ENCODE measurements around the gene CDH23. TPM values are rescaled to one million over a fixed set of nuclear protein-coding genes. Genes with fewer than 3 reads are reported as not detected.

Gene CDH23
- total and polyA plus RNA-seq, 9 of the 15 experiments (the other 6 are each of a cell fraction or from before 2014, with no cell fraction given), result 0.18 to 1.2 (median 0.47) TPM

GRCh38 chr10:71692598-71693306 lies 296.0 kb downstream of the CDH23 start:
- Histone ChIP-seq H3K4me2 (ENCODE audit: insufficient read depth, low read length) (no peak overlapping the region), H3K36me3 (ENCODE audit: control insufficient read depth, insufficient read depth, low read length) (no peaks in the 10 kb centered on the region), H4K20me1 (replicated peaks; ENCODE audit: control insufficient read depth, insufficient read depth, low read length) (no peaks in the 10 kb centered on the region), H3K9ac (ENCODE audit: insufficient read depth in 1 of 2, low read depth in 2 of 2, low read length in 2 of 2) (peak overlapping the region in 1 of 2 experiments; percentile 49; a peak in 1 of 4 replicates), H3K27me3 (ENCODE audit: control insufficient read depth in 2 of 2, insufficient read depth in 2 of 2, low read length in 2 of 2) (no peaks in the 10 kb centered on the region), H3K4me3 (no peak overlapping the region), H2AFZ (ENCODE audit: low read depth, low read length) (0 out of 2 replicates have a peak overlapping the region, but pooled peaks have one; percentile 28), H3K9me1 (ENCODE audit: control insufficient read depth, insufficient read depth, low read length) (no peaks in the 10 kb centered on the region), H3K27ac (ENCODE audit: extremely low read depth, low read depth, low read length) (no peak overlapping the region), H3K79me2 (ENCODE audit: control insufficient read depth, insufficient read depth, low read length) (no peaks in the 10 kb centered on the region), H3K9me3 (replicated peaks; ENCODE audit: control insufficient read depth, insufficient read depth, low read depth, low read length) (peaks cover 3% of the 10 kb centered on the region; the same call in 1 of the 2 replicates), H3K4me1 (replicated peaks in 1 of 2; ENCODE audit: control insufficient read depth in 2 of 2, insufficient read depth in 2 of 2, low read length in 2 of 2) (peaks cover 9 to 41% of the 10 kb centered on the region in 2 experiments)
- no peak for FAIRE-seq
- no peak for ATAC-seq
- ChIA-PET CTCF (ENCODE audit: low intra/inter-chr PET ratio) (interaction anchor here (0.6 kb wide), 1 partner anchor 379 kb away, joined by 3 read pairs; no protein-coding TSS in a partner anchor), POLR2A (interaction anchor here (0.7 to 1.1 kb wide), 3 partner anchors 9 to 77 kb away, joined by 3 to 4 read pairs (median 3); no protein-coding TSS in a partner anchor)
- BruUV-seq (replicated peaks), result no TSS peak
- 36% methylated on average over 7 of the region's 7 CpGs for WGBS (ENCODE audit: insufficient coverage, low coverage, missing lambda C conversion rate)
- intact Hi-C loops (cut with micrococcal nuclease), result no loop called here
- in situ Hi-C loops (cut with MboI), result no loop called here
- DNase-seq (ENCODE audit: extremely low read depth in 1 of 4, low spot score in 3 of 4), result no peak
- peak; percentile 87 for TF ChIP-seq RBM25 (IDR thresholded peaks at IDR 0.05; ENCODE audit: low read depth, low read length, severe bottlenecking)
- TF ChIP-seq, protein P1, sequence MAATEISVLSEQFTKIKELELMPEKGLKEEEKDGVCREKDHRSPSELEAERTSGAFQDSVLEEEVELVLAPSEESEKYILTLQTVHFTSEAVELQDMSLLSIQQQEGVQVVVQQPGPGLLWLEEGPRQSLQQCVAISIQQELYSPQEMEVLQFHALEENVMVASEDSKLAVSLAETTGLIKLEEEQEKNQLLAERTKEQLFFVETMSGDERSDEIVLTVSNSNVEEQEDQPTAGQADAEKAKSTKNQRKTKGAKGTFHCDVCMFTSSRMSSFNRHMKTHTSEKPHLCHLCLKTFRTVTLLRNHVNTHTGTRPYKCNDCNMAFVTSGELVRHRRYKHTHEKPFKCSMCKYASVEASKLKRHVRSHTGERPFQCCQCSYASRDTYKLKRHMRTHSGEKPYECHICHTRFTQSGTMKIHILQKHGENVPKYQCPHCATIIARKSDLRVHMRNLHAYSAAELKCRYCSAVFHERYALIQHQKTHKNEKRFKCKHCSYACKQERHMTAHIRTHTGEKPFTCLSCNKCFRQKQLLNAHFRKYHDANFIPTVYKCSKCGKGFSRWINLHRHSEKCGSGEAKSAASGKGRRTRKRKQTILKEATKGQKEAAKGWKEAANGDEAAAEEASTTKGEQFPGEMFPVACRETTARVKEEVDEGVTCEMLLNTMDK (IDR thresholded peaks at IDR 0.05; ENCODE audit: borderline replicate concordance, insufficient read depth, low read depth, low read length, poor library complexity, severe bottlenecking), result no peak
- TF ChIP-seq ZFP36 (IDR thresholded peaks at IDR 0.05; ENCODE audit: low read depth, low read length, partially characterized antibody), result peak; percentile 77
- TF ChIP-seq ZMIZ1 (IDR thresholded peaks at IDR 0.05; ENCODE audit: low read depth in 2 of 2, low read length in 2 of 2), result no peak
- no peak for TF ChIP-seq SOX6 (IDR thresholded peaks at IDR 0.05)
- TF ChIP-seq CEBPG (CRISPR knock-in tag; IDR thresholded peaks at IDR 0.05), result peak; percentile 66; the same call in 1 of the 2 replicates
- peak in 1 of 2 experiments; percentile 37; a peak in 1 of 4 replicates for TF ChIP-seq CEBPG (tag; conservative IDR thresholded peaks at IDR 0.05 in 1 of 2, IDR thresholded peaks at IDR 0.05 in 1 of 2)
- no peak for TF ChIP-seq TBL1XR1 (IDR thresholded peaks at IDR 0.05; ENCODE audit: low read length in 2 of 2)
- TF ChIP-seq, protein P2, sequence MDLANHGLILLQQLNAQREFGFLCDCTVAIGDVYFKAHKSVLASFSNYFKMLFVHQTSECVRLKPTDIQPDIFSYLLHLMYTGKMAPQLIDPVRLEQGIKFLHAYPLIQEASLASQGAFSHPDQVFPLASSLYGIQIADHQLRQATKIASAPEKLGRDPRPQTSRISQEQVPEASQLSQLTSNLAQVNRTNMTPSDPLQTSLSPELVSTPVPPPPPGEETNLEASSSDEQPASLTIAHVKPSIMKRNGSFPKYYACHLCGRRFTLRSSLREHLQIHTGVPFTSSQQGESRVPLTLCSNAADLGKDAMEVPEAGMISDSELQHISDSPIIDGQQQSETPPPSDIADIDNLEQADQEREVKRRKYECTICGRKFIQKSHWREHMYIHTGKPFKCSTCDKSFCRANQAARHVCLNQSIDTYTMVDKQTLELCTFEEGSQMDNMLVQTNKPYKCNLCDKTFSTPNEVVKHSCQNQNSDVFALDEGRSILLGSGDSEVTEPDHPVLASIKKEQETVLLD (IDR thresholded peaks at IDR 0.05), result no peak
- TF ChIP-seq ZNF253 (CRISPR knock-in tag; conservative IDR thresholded peaks at IDR 0.05), result no peak
- no peak for TF ChIP-seq POLR3G (IDR thresholded peaks at IDR 0.05; ENCODE audit: extremely low read depth, insufficient read length, insufficient replicate concordance)
- no peak for TF ChIP-seq SREBF2 (CRISPR knock-in tag; IDR thresholded peaks at IDR 0.05)
